ENCODE measurements around the gene ZER1. TPM values are rescaled to one million over a fixed set of nuclear protein-coding genes. Genes with fewer than 3 reads are reported as not detected.
A peak's percentile ranks its signal among the peaks of the same experiment; 100 is the strongest.

ZER1 gene
- polyA plus RNA-seq, 1 donor from 2014 or later = 30.6 TPM

DNA sequence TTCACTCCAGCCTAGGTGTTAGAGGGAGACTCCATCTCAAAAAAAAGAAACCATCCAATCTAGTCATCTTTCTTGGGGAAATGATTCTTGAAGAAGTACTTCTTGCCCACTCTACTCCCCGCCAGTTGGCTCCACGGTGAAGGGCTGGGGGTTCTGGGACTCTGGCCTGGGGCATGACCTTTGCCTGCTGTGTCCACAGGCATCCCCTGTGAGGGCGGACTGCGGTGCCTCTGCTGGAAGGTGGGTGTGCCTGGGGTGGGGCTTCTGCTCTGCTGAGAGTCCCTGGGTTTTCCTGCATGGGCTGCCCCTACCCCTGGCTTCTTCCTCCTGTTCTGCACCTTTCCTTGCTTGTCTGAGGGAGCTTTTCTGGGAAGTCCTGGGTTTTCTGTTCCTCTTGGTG lies 18.8 kb upstream of the ZER1 start:
- peaks cover 13% of the 10 kb centered on the region for H3K79me2 ChIP-seq (replicated peaks; ENCODE audit: insufficient read depth, low read length)
- no peak overlapping the region for H3K4me2 ChIP-seq (ENCODE audit: low read length)
- H3K36me3 ChIP-seq (ENCODE audit: insufficient read depth, low read length) = no peaks in the 10 kb centered on the region
- no peak overlapping the region for H3K4me3 ChIP-seq (ENCODE audit: low read length)
- H3K9me2 ChIP-seq (ENCODE audit: insufficient read depth, low read length) = no peaks in the 10 kb centered on the region
- H3K27me3 ChIP-seq (ENCODE audit: insufficient read depth, low read depth, low read length) = no peaks in the 10 kb centered on the region
- H3K9me3 ChIP-seq (ENCODE audit: low read length) = no peaks in the 10 kb centered on the region
- H3K9ac ChIP-seq (ENCODE audit: low read length) = no peak overlapping the region
- H3F3A ChIP-seq (ENCODE audit: insufficient read depth, low read length, poor library complexity, severe bottlenecking) = no peaks in the 10 kb centered on the region
- no peaks in the 10 kb centered on the region for H4K20me1 ChIP-seq (ENCODE audit: insufficient read depth)
- no peak overlapping the region for H3K27ac ChIP-seq (ENCODE audit: low read length)
- no peak for TF ChIP-seq EZH2 (IDR thresholded peaks at IDR 0.05; ENCODE audit: borderline replicate concordance, insufficient read depth, low read length, poor library complexity, severe bottlenecking)
- TF ChIP-seq, protein P1, sequence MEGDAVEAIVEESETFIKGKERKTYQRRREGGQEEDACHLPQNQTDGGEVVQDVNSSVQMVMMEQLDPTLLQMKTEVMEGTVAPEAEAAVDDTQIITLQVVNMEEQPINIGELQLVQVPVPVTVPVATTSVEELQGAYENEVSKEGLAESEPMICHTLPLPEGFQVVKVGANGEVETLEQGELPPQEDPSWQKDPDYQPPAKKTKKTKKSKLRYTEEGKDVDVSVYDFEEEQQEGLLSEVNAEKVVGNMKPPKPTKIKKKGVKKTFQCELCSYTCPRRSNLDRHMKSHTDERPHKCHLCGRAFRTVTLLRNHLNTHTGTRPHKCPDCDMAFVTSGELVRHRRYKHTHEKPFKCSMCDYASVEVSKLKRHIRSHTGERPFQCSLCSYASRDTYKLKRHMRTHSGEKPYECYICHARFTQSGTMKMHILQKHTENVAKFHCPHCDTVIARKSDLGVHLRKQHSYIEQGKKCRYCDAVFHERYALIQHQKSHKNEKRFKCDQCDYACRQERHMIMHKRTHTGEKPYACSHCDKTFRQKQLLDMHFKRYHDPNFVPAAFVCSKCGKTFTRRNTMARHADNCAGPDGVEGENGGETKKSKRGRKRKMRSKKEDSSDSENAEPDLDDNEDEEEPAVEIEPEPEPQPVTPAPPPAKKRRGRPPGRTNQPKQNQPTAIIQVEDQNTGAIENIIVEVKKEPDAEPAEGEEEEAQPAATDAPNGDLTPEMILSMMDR (IDR thresholded peaks at IDR 0.05; ENCODE audit: poor library complexity, severe bottlenecking) = no peak
- TF ChIP-seq SMC3 (conservative IDR thresholded peaks at IDR 0.05; ENCODE audit: poor library complexity) = no peak
- TF ChIP-seq, protein P2, sequence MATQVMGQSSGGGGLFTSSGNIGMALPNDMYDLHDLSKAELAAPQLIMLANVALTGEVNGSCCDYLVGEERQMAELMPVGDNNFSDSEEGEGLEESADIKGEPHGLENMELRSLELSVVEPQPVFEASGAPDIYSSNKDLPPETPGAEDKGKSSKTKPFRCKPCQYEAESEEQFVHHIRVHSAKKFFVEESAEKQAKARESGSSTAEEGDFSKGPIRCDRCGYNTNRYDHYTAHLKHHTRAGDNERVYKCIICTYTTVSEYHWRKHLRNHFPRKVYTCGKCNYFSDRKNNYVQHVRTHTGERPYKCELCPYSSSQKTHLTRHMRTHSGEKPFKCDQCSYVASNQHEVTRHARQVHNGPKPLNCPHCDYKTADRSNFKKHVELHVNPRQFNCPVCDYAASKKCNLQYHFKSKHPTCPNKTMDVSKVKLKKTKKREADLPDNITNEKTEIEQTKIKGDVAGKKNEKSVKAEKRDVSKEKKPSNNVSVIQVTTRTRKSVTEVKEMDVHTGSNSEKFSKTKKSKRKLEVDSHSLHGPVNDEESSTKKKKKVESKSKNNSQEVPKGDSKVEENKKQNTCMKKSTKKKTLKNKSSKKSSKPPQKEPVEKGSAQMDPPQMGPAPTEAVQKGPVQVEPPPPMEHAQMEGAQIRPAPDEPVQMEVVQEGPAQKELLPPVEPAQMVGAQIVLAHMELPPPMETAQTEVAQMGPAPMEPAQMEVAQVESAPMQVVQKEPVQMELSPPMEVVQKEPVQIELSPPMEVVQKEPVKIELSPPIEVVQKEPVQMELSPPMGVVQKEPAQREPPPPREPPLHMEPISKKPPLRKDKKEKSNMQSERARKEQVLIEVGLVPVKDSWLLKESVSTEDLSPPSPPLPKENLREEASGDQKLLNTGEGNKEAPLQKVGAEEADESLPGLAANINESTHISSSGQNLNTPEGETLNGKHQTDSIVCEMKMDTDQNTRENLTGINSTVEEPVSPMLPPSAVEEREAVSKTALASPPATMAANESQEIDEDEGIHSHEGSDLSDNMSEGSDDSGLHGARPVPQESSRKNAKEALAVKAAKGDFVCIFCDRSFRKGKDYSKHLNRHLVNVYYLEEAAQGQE (IDR thresholded peaks at IDR 0.05; ENCODE audit: borderline replicate concordance) = no peak
- TF ChIP-seq TAF1 (IDR thresholded peaks at IDR 0.05; ENCODE audit: low read depth) = no peak
- no peak for TF ChIP-seq RAD21 (conservative IDR thresholded peaks at IDR 0.05)
- no peak for TF ChIP-seq EP300 (conservative IDR thresholded peaks at IDR 0.05; ENCODE audit: poor library complexity, severe bottlenecking)
- no peak for TF ChIP-seq MXI1 (conservative IDR thresholded peaks at IDR 0.05; ENCODE audit: poor library complexity, severe bottlenecking)
- TF ChIP-seq POLR2AphosphoS5 (IDR thresholded peaks at IDR 0.05) = no peak
- no peak overlapping the region for H2AFZ ChIP-seq (ENCODE audit: low read depth, low read length)

GRCh38 chr9:128788445-128788844 lies 16.7 kb upstream of the ZER1 start:
- Histone ChIP-seq H3F3A (ENCODE audit: insufficient read depth, low read length, poor library complexity, severe bottlenecking) (no peaks in the 10 kb centered on the region), H3K36me3 (ENCODE audit: insufficient read depth, low read length) (no peaks in the 10 kb centered on the region), H3K9me3 (ENCODE audit: low read length) (no peaks in the 10 kb centered on the region), H3K4me3 (ENCODE audit: low read length) (peak overlapping the region; percentile 85), H2AFZ (ENCODE audit: low read depth, low read length) (no peak overlapping the region), H3K9ac (ENCODE audit: low read length) (peak overlapping the region; percentile 79), H3K4me2 (ENCODE audit: low read length) (peak overlapping the region; percentile 95), H3K9me2 (ENCODE audit: insufficient read depth, low read length) (no peaks in the 10 kb centered on the region), H3K27ac (ENCODE audit: low read length) (no peak overlapping the region), H3K27me3 (ENCODE audit: insufficient read depth, low read depth, low read length) (no peaks in the 10 kb centered on the region), H4K20me1 (ENCODE audit: insufficient read depth) (no peaks in the 10 kb centered on the region), H3K79me2 (replicated peaks; ENCODE audit: insufficient read depth, low read length) (peaks cover 13% of the 10 kb centered on the region)
- TF ChIP-seq POLR2AphosphoS5 (IDR thresholded peaks at IDR 0.05) = no peak

- Histone ChIP-seq H3K79me2 (replicated peaks; ENCODE audit: insufficient read depth, low read length) (peaks cover 13% of the 10 kb centered on the region), H3K9me2 (ENCODE audit: insufficient read depth, low read length) (no peaks in the 10 kb centered on the region), H3K9ac (ENCODE audit: low read length) (peak overlapping the region; percentile 79), H3F3A (ENCODE audit: insufficient read depth, low read length, poor library complexity, severe bottlenecking) (no peaks in the 10 kb centered on the region), H2AFZ (ENCODE audit: low read depth, low read length) (peak overlapping the region; percentile 29), H3K27me3 (ENCODE audit: insufficient read depth, low read depth, low read length) (no peaks in the 10 kb centered on the region), H3K36me3 (ENCODE audit: insufficient read depth, low read length) (no peaks in the 10 kb centered on the region), H3K27ac (ENCODE audit: low read length) (peak overlapping the region; percentile 47), H3K4me3 (ENCODE audit: low read length) (peak overlapping the region; percentile 85), H3K9me3 (ENCODE audit: low read length) (no peaks in the 10 kb centered on the region), H4K20me1 (ENCODE audit: insufficient read depth) (no peaks in the 10 kb centered on the region), H3K4me2 (ENCODE audit: low read length) (peak overlapping the region; percentile 95)
- TF ChIP-seq, protein P1 (IDR thresholded peaks at IDR 0.05; ENCODE audit: poor library complexity, severe bottlenecking) = no peak
- TF ChIP-seq TAF1 (IDR thresholded peaks at IDR 0.05; ENCODE audit: low read depth) (no peak), EZH2 (IDR thresholded peaks at IDR 0.05; ENCODE audit: borderline replicate concordance, insufficient read depth, low read length, poor library complexity, severe bottlenecking) (no peak), RAD21 (conservative IDR thresholded peaks at IDR 0.05) (no peak), EP300 (conservative IDR thresholded peaks at IDR 0.05; ENCODE audit: poor library complexity, severe bottlenecking) (no peak), SMC3 (conservative IDR thresholded peaks at IDR 0.05; ENCODE audit: poor library complexity) (no peak), POLR2AphosphoS5 (IDR thresholded peaks at IDR 0.05) (no peak), MXI1 (conservative IDR thresholded peaks at IDR 0.05; ENCODE audit: poor library complexity, severe bottlenecking) (no peak)
- TF ChIP-seq, protein P2 (IDR thresholded peaks at IDR 0.05; ENCODE audit: borderline replicate concordance) = no peak
Observed at GRCh38 chr9:128787659-128788058, 15.9 kb upstream of the ZER1 start.

Data from neural cell (in vitro differentiated cells).